Measurements from ENCODE around the gene CADPS. TPM values are rescaled to one million over a fixed set of nuclear protein-coding genes. Genes with fewer than 3 reads are reported as not detected.

Gene CADPS
- total RNA-seq (2012; rRNA removed) (not detected in 2 replicates), polyA plus RNA-seq (2012; rRNA removed) (not detected in 2 replicates), Bru-seq, nascent RNA (percentile 1 among the genes with signal in this experiment), BruChase-seq, experiment 1, labeled RNA remaining after a 6-hour chase (percentile 0 among the genes with signal in this experiment), BruChase-seq, experiment 2, labeled RNA remaining after a 2-hour chase (percentile 1 among the genes with signal in this experiment)
- not detected in 2 replicates for polyA plus RNA-seq (2012; cell fraction: cytosol; rRNA removed)
- not detected in 2 replicates for polyA plus RNA-seq (2012; cell fraction: nucleus; rRNA removed; ENCODE audit: low replicate concordance)
- long read RNA-seq = 0 reads

GRCh38 chr3:62874711-62875557 is at the start of gene CADPS:
Gene CADPS, minus strand, starts transcription at chr3:62875416. Its CDS starts 387 bp downstream, at chr3:62875029.
- intact Hi-C loops (cut with micrococcal nuclease) = no loop called here

More at GRCh38 chr3:62874711-62875557, at the start of gene CADPS:
- no peak within 1 kb of the TSS for H3K4me2 ChIP-seq (ENCODE audit: low read depth, low read length)
- peaks cover 11% of the 10 kb centered on the region for H3K27me3 ChIP-seq (ENCODE audit: control insufficient read depth, insufficient read depth, low read length)
- ATAC-seq (ENCODE audit: low read depth) = no peak
- H2BK20ac ChIP-seq (ENCODE audit: low read depth, low read length) = no peak within 1 kb of the TSS
- TF ChIP-seq ELK1 (IDR thresholded peaks at IDR 0.05; ENCODE audit: borderline replicate concordance, low read depth, low read length) = no peak
- TF ChIP-seq RAD21 (IDR thresholded peaks at IDR 0.05; ENCODE audit: low read length) = no peak
- no peak for TF ChIP-seq NFE2L2 (IDR thresholded peaks at IDR 0.05; ENCODE audit: low read depth, low read length)
- no peaks in the 10 kb centered on the region for H3K9me1 ChIP-seq (ENCODE audit: insufficient read depth, low read length)
- H2BK5ac ChIP-seq (ENCODE audit: low read depth, low read length, poor library complexity, severe bottlenecking) = no peak within 1 kb of the TSS
- no TSS peak for BruUV-seq (replicated peaks)
- no peak within 1 kb of the TSS for H3K4ac ChIP-seq (ENCODE audit: low read depth, low read length)
- H4K20me1 ChIP-seq (ENCODE audit: insufficient read depth, low read length) = no peaks in the 10 kb centered on the region
- no peak within 1 kb of the TSS for H3K56ac ChIP-seq (ENCODE audit: extremely low read depth, insufficient read depth, low read length)
- H3K36me3 ChIP-seq (ENCODE audit: control insufficient read depth, insufficient read depth, low read length) = no peaks in the 10 kb centered on the region
- no peak for DNase-seq
- H4K5ac ChIP-seq (ENCODE audit: low read depth, low read length) = no peak within 1 kb of the TSS
- no peak within 1 kb of the TSS for H3K27ac ChIP-seq (ENCODE audit: insufficient read depth, low read length)
- dilution Hi-C loops (cut with HindIII; ENCODE audit: low sequenced_read_pairs, unreplicated experiment) (no loop called here), in situ Hi-C loops (cut with MboI; ENCODE audit: low sequenced_read_pairs) (no loop called here)
- WGBS, 2 experiments (ENCODE audit: extremely low coverage in 2 of 2, insufficient read length in 1 of 2) = 4% methylated on average over 5 of the region's 85 CpGs; no CpG with 5 or more reads in 1 of the 2 experiments
- H3K14ac ChIP-seq (replicated peaks; ENCODE audit: low read depth, low read length) = no peak within 1 kb of the TSS
- no peaks in the 10 kb centered on the region for H3K79me1 ChIP-seq (ENCODE audit: low read depth in 1 of 2, low read length in 2 of 2)
- H3K4me1 ChIP-seq (ENCODE audit: control insufficient read depth, insufficient read depth, low read length) = no peaks in the 10 kb centered on the region
- no peak within 1 kb of the TSS for H2AK9ac ChIP-seq (replicated peaks; ENCODE audit: low read depth, low read length, poor library complexity)
- no peak within 1 kb of the TSS for H2AK5ac ChIP-seq (ENCODE audit: low read depth, low read length)
- no peak within 1 kb of the TSS for H2BK15ac ChIP-seq (ENCODE audit: low read depth, low read length)
- no peak within 1 kb of the TSS for H3K4me3 ChIP-seq (ENCODE audit: insufficient read depth, low read depth, low read length)
- H4K91ac ChIP-seq (ENCODE audit: insufficient read depth, low read depth, low read length) = no peak within 1 kb of the TSS
- no peak within 1 kb of the TSS for H3K23ac ChIP-seq (ENCODE audit: low read depth, low read length)
- H2AFZ ChIP-seq (replicated peaks; ENCODE audit: low read length, poor library complexity) = peak within 1 kb of the TSS; percentile 32
- no peak within 1 kb of the TSS for H4K8ac ChIP-seq (ENCODE audit: low read depth in 2 of 2, low read length in 2 of 2)
- no peak within 1 kb of the TSS for H2BK120ac ChIP-seq (ENCODE audit: low read depth, low read length)
- H3K18ac ChIP-seq (ENCODE audit: low read depth, low read length) = no peak within 1 kb of the TSS
- no peak within 1 kb of the TSS for H3K9ac ChIP-seq (ENCODE audit: low read depth, low read length)
- POLR2A ChIA-PET (ENCODE audit: unreplicated experiment) = no interaction called here
- CTCF ChIA-PET = no interaction called here
- peaks cover 4% of the 10 kb centered on the region; the same call in 1 of the 2 replicates for H3K9me3 ChIP-seq (ENCODE audit: control insufficient read depth, insufficient read depth, low read length)
